Choroid plexus epithelial cell (primary cell): Measurements from ENCODE around the gene ALPL.

Source experiments
- DNase-seq: peaks from one replicate; pipeline ENCODE4 v3.0.0-alpha.2; 2010; ENCODE audit warnings: low read depth
- H3K4me3 ChIP-seq: 2 replicates; pipeline ENCODE4 v1.5.1; 2011; ENCODE audit warnings: low read depth, mild to moderate bottlenecking, control low read depth, low read length, moderate library complexity
- TF ChIP-seq, protein P1 (sequence below): conservative IDR thresholded peaks from 2 replicates; pipeline ENCODE4 v1.5.1; 2011; ENCODE audit warnings: low read depth, mild to moderate bottlenecking, control low read depth, inconsistent platforms, low read length, moderate library complexity

Gene ALPL

DNA sequence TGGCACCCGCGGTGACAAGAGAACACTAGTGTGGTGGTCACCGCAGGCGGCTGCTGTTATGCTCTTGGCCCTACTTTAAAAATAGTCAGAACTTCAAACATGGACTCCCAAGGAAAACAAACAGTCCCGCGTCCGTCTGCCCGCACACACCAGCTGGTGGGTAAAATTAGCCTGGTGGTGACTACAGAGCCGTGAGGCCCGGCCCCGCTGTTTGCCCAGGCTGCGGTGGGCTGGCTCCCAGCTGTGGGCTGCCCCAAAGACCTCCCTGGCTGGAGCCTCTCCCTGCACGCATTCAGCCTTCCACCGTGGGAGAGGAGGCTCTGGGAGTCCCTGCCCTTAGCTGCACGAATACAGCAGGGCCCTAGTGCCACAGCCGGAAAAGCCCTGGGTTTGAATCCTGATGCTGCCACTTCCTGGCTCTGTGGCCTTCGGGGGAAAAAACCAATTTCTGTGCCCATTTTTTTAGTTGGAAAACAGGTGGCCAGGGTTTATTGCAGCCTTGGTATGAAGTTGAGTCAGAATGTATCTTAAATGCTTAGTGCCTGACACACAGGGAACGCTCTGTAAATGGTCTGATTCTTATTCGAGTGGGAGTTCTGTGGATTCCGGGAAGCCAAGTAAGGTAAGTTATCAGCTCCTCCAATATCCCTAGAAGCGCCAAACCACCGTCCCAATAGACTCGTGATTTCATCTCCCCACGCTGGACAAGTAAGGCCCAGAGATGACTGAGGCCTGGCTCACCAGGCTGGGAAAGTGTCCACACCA is 58.2 kb downstream of the ALPL start:
- DNase-seq: no peak
- TF ChIP-seq, protein P1, sequence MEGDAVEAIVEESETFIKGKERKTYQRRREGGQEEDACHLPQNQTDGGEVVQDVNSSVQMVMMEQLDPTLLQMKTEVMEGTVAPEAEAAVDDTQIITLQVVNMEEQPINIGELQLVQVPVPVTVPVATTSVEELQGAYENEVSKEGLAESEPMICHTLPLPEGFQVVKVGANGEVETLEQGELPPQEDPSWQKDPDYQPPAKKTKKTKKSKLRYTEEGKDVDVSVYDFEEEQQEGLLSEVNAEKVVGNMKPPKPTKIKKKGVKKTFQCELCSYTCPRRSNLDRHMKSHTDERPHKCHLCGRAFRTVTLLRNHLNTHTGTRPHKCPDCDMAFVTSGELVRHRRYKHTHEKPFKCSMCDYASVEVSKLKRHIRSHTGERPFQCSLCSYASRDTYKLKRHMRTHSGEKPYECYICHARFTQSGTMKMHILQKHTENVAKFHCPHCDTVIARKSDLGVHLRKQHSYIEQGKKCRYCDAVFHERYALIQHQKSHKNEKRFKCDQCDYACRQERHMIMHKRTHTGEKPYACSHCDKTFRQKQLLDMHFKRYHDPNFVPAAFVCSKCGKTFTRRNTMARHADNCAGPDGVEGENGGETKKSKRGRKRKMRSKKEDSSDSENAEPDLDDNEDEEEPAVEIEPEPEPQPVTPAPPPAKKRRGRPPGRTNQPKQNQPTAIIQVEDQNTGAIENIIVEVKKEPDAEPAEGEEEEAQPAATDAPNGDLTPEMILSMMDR: no peak
- H3K4me3 ChIP-seq: no peak overlapping the region

DNA sequence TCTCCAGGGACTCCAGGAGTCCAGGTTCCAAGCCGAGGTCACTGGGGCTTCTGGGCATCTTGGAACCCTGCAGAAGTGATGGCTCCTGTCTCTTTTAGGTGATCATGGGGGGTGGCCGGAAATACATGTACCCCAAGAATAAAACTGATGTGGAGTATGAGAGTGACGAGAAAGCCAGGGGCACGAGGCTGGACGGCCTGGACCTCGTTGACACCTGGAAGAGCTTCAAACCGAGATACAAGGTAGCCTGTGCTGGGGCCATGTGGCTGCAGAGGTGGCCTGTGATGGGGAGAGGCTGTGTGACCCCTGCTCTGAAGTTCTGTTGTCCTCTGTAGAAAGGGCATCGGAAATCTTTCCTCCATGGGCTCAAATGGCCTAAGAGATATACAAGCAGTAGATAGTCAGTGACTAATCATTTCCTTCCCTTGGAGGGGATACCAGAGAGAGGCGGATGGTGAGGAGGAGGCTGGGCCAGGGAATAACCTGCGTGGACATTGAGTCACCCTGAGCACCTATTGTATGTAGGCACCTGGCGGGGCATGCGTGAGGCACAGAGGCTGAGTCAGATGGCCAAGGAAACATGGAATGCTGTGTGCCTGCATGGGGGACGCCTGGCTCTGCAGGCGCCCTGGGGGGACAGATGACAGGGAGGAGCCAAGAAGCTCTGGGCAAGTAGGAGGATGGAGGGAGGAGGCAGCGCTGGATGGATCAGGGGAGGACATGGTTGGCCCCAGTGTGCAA is 59.0 kb downstream of the ALPL start:
- DNase-seq: peak; percentile 25
- H3K4me3 ChIP-seq: no peak overlapping the region
- TF ChIP-seq, protein P1: no peak

DNA sequence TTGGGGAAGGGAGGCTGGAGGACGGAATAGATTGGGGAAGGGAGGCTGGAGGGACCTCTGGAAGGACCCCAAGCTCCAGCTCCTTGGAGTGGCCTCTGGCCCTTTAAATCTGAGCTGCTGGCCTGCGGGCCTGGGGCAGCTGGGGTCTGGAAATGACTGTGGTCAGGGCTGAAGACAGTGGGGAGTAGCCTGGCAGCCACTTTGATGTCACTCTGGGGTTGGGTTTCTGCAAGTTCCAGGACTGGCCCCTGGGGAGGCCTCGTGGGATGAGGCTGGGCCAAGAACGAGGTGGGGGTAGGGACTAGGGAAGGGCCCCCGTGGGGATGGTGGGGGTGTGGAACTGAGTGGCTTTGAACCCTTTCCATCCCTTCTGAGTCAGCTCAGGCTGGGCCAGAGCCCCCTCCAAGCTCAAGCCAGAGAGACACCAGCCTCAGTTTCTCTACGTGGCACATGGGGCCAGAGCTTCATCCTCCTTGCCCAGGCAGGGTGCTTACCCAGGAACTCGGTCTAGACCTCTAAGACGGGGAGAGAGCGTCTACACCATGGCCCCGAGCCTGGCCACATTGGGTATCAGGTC is 59.7 kb downstream of the ALPL start:
- no peak for DNase-seq
- TF ChIP-seq, protein P1: no peak
- no peak overlapping the region for H3K4me3 ChIP-seq

DNA sequence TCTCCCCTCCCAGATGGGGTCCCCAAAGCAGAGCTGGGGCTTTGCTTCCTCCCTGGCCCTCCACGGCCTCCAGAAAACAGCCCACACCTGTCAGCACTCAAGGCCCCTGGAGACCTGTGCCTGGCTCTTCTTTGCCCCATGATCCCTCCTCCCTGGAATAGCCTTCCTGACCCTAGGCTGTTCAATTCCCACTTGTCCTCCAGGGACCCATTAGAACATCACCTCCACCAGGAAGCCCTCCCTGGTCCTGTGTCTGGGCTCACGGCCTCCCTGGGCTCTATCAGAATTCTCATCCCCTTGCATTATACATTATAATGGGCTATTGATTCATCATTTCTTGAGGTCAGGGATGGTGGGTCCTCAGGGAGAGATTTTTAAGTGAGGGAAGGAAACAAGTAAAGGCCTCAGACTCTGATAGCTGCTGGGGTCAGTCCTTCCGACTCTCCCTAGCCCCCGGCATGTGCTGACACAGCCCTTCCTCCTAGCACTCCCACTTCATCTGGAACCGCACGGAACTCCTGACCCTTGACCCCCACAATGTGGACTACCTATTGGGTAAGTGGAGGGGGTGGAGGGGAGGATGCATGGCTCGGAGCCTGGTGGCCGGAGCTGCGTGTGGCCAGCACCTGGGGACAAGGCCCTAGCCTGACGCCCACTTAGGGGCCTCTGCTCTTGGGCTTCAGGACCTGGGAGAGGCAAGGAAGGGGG is 60.8 kb downstream of the ALPL start:
- TF ChIP-seq, protein P1: no peak
- no peak for DNase-seq
- H3K4me3 ChIP-seq: no peak overlapping the region

DNA sequence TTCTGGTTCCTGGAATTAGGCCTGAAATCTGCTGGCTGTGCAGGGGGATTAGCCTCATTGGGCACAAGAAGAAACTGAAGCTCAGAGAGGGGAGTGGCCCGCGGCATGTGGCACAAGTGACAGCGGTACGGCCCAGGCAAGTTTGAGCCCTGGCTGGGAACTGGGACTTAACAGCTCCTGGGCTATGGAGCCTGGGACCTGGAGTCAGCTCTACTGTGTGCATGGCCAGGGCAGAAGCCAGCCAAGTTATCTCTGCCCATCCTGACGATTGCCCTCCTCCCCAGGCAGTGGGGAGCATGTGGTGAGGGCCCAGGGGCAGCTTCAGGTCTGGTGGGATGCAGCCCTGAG is 61.3 kb downstream of the ALPL start:
- no peak for DNase-seq
- no peak overlapping the region for H3K4me3 ChIP-seq
- TF ChIP-seq, protein P1: no peak

DNA sequence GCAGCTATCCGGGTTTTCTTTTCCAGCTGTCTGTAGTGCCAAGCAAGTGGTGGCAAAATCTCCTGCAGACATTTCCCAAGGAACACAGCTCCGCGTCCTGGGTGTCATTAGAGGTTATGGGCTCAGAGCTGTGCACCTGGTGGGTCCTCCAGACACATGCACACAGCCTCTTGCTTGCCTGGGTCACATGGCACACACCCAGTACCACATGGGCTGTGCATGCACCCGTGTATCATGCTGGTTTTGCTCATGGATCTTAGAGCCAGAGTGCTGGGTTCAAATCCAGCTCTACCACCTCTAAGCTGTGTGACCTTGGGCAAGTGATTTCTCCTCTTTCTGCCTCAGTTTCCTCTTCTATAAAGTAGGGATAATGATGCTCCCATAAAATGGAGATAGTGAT is 61.7 kb downstream of the ALPL start:
- TF ChIP-seq, protein P1: no peak
- no peak for DNase-seq
- H3K4me3 ChIP-seq: no peak overlapping the region
